ENCODE measurements around the gene TBC1D4. TPM values are rescaled to one million over a fixed set of nuclear protein-coding genes. Genes with fewer than 3 reads are reported as not detected.

Gene TBC1D4
- total and polyA plus RNA-seq, 9 of the 15 experiments (the other 6 are each of a cell fraction or from before 2014, with no cell fraction given), result 2.8 to 12.3 (median 7.0) TPM

DNA sequence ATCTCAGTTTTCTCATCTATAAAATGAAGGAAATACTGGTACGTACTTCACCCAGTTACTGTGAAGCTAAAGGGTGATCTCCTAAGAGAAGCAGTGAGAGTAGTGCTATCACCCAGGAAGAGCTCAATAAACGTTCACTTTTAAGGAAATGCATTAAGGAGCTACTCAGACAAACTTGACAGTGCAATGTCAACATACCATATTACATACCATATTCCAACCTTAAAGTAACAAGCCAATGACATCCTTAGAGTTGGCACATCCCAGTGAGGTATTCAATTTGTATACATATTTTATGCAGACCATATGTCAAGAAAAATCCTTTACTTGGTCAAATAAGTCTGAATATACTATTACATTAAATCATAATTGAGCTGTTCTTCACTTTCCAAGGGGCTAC is 7.0 kb downstream of the TBC1D4 start (continued):
- TF ChIP-seq ETV6 (IDR thresholded peaks at IDR 0.05; ENCODE audit: borderline replicate concordance in 1 of 2, low read depth in 2 of 2, low read length in 1 of 2), result no peak
- no peak for TF ChIP-seq ETV6 (CRISPR knock-in tag; IDR thresholded peaks at IDR 0.05; ENCODE audit: borderline replicate concordance)
- TF ChIP-seq SNAPC5 (CRISPR knock-in tag; IDR thresholded peaks at IDR 0.05), result no peak
- TF ChIP-seq, protein P1, sequence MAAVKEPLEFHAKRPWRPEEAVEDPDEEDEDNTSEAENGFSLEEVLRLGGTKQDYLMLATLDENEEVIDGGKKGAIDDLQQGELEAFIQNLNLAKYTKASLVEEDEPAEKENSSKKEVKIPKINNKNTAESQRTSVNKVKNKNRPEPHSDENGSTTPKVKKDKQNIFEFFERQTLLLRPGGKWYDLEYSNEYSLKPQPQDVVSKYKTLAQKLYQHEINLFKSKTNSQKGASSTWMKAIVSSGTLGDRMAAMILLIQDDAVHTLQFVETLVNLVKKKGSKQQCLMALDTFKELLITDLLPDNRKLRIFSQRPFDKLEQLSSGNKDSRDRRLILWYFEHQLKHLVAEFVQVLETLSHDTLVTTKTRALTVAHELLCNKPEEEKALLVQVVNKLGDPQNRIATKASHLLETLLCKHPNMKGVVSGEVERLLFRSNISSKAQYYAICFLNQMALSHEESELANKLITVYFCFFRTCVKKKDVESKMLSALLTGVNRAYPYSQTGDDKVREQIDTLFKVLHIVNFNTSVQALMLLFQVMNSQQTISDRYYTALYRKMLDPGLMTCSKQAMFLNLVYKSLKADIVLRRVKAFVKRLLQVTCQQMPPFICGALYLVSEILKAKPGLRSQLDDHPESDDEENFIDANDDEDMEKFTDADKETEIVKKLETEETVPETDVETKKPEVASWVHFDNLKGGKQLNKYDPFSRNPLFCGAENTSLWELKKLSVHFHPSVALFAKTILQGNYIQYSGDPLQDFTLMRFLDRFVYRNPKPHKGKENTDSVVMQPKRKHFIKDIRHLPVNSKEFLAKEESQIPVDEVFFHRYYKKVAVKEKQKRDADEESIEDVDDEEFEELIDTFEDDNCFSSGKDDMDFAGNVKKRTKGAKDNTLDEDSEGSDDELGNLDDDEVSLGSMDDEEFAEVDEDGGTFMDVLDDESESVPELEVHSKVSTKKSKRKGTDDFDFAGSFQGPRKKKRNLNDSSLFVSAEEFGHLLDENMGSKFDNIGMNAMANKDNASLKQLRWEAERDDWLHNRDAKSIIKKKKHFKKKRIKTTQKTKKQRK (IDR thresholded peaks at IDR 0.05; ENCODE audit: borderline replicate concordance, low read depth, low read length), result no peak
- TF ChIP-seq ASH1L (IDR thresholded peaks at IDR 0.05; ENCODE audit: borderline replicate concordance, low read depth, partially characterized antibody), result no peak

- no peaks in the 10 kb centered on the region for H4K20me1 ChIP-seq (replicated peaks; ENCODE audit: control insufficient read depth, insufficient read depth, low read length)
- H3K9me3 ChIP-seq (replicated peaks; ENCODE audit: control insufficient read depth, insufficient read depth, low read depth, low read length), result no peaks in the 10 kb centered on the region
- no peaks in the 10 kb centered on the region for H3K27me3 ChIP-seq (ENCODE audit: control insufficient read depth in 2 of 2, insufficient read depth in 2 of 2, low read length in 2 of 2)
- DNase-seq (ENCODE audit: extremely low read depth in 1 of 4, low spot score in 3 of 4) (no peak), FAIRE-seq (no peak), ATAC-seq (no peak)
- in situ Hi-C loops (cut with MboI) (no loop called here), intact Hi-C loops (cut with micrococcal nuclease) (no loop called here)
- H3K36me3 ChIP-seq (ENCODE audit: control insufficient read depth, insufficient read depth, low read length), result no peaks in the 10 kb centered on the region
- H3K9me1 ChIP-seq (ENCODE audit: control insufficient read depth, insufficient read depth, low read length), result no peaks in the 10 kb centered on the region
- ChIA-PET CTCF (ENCODE audit: low intra/inter-chr PET ratio) (no interaction called here), POLR2A (no interaction called here)
- WGBS (ENCODE audit: insufficient coverage, low coverage, missing lambda C conversion rate), result 0% methylated on average over 1 of the region's 1 CpG
- H3K4me1 ChIP-seq (replicated peaks in 1 of 2; ENCODE audit: control insufficient read depth in 2 of 2, insufficient read depth in 2 of 2, low read length in 2 of 2), result no peaks in the 10 kb centered on the region; a peak in 1 of 5 replicates
- no peak overlapping the region for H3K4me3 ChIP-seq
- H3K79me2 ChIP-seq (ENCODE audit: control insufficient read depth, insufficient read depth, low read length), result peaks cover 27% of the 10 kb centered on the region
- TF ChIP-seq ZNF444 (CRISPR knock-in tag; IDR thresholded peaks at IDR 0.05) (no peak), UBTF (IDR thresholded peaks at IDR 0.05; ENCODE audit: borderline replicate concordance in 1 of 2, low read depth in 2 of 2, low read length in 2 of 2) (no peak), ZNF696 (CRISPR knock-in tag; conservative IDR thresholded peaks at IDR 0.05) (no peak), LARP7 (IDR thresholded peaks at IDR 0.05) (no peak), JUN (IDR thresholded peaks at IDR 0.05; ENCODE audit: borderline replicate concordance, low read depth, low read length) (no peak), JUN (CRISPR knock-in tag; IDR thresholded peaks at IDR 0.05; ENCODE audit: borderline replicate concordance) (no peak)
- TF ChIP-seq, protein P2, sequence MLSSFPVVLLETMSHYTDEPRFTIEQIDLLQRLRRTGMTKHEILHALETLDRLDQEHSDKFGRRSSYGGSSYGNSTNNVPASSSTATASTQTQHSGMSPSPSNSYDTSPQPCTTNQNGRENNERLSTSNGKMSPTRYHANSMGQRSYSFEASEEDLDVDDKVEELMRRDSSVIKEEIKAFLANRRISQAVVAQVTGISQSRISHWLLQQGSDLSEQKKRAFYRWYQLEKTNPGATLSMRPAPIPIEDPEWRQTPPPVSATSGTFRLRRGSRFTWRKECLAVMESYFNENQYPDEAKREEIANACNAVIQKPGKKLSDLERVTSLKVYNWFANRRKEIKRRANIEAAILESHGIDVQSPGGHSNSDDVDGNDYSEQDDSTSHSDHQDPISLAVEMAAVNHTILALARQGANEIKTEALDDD (IDR thresholded peaks at IDR 0.05), result no peak
- no peak overlapping the region for H3K27ac ChIP-seq (ENCODE audit: extremely low read depth, low read depth, low read length)
- BruUV-seq (replicated peaks), result no TSS peak
- H2AFZ ChIP-seq (ENCODE audit: low read depth, low read length), result no peak overlapping the region
- H3K9ac ChIP-seq (ENCODE audit: insufficient read depth in 1 of 2, low read depth in 2 of 2, low read length in 2 of 2), result no peak overlapping the region
- no peak overlapping the region for H3K4me2 ChIP-seq (ENCODE audit: insufficient read depth, low read length)
These were observed 8.5 kb downstream of the TBC1D4 start for GRCh38 chr13:75473468-75473867.

Data from K562 (cell line).